Measurements from ENCODE around the gene CUL1.

DNA sequence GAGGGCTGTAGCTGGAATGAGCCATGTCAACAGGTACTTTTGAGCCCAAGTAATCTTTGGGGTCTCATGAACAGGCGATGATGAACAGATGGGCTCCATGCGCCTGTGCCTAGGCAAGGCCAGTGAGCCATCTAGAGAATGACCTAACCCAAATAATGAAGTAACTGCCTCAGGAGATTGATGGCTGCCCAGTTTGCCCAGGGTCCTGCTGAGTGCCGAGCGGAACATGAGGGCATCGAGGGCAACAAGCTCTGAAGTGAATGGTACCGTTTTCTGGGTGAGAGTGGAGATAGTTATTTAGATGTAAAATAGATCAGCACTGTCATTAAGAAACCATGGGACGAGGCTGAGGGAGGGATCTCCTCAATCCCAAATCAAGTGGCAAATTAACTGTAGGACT, 107.5 kb downstream of the CUL1 start:
- TF ChIP-seq, protein P1, sequence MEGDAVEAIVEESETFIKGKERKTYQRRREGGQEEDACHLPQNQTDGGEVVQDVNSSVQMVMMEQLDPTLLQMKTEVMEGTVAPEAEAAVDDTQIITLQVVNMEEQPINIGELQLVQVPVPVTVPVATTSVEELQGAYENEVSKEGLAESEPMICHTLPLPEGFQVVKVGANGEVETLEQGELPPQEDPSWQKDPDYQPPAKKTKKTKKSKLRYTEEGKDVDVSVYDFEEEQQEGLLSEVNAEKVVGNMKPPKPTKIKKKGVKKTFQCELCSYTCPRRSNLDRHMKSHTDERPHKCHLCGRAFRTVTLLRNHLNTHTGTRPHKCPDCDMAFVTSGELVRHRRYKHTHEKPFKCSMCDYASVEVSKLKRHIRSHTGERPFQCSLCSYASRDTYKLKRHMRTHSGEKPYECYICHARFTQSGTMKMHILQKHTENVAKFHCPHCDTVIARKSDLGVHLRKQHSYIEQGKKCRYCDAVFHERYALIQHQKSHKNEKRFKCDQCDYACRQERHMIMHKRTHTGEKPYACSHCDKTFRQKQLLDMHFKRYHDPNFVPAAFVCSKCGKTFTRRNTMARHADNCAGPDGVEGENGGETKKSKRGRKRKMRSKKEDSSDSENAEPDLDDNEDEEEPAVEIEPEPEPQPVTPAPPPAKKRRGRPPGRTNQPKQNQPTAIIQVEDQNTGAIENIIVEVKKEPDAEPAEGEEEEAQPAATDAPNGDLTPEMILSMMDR (IDR thresholded peaks at IDR 0.05) = no peak
- TF ChIP-seq POLR2A (IDR thresholded peaks at IDR 0.05; ENCODE audit: low read depth) (no peak), EP300 (IDR thresholded peaks at IDR 0.05) (no peak), POLR2AphosphoS5 (IDR thresholded peaks at IDR 0.05) (no peak)

Measured in esophagus muscularis mucosa (tissue), 4 donors.